HG03469 (cell line): Measurements from ENCODE around the gene RXFP4.
"Not testable (repeated sequence)": the region's sequence is repeated elsewhere in the genome, so short reads cannot be mapped to it uniquely, and the experiment has no call there.

Experiments
- ATAC-seq: cut with Tn5 transposase; IDR thresholded peaks from one replicate; pipeline ENCODE4 v1.9.1; 2021; ENCODE audit warnings: mild to moderate bottlenecking, moderate library complexity, moderate number of reproducible peaks; ENCODE audit not compliant: unreplicated experiment

RXFP4 gene

GRCh38 chr1:155930725-155931124, 10.7 kb upstream of the RXFP4 start:
- ATAC-seq = not testable (repeated sequence)

- no peak for ATAC-seq
These were observed 10.0 kb upstream of the RXFP4 start for GRCh38 chr1:155931332-155932038.

- ATAC-seq = no peak
These were observed 9.4 kb upstream of the RXFP4 start for GRCh38 chr1:155932081-155932480.

DNA sequence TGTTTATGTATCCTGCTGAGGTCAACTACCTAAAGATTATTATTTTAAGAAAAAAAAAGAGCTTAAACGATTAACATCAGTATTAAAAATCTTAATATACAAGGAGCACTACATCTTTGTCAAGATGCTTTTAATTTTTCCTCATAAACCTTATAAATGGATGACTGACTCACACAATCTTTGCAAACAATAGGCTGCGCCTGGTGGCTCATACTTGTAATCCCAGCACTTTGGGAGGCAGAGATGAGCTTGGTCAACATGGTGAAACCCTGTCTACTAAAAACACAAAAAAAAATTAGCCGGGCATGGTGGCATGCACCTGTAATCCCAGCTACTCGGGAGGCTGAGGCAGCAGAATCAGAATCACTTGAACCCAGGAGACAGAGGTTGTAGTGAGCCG, 9.0 kb upstream of the RXFP4 start:
- ATAC-seq = no peak

DNA sequence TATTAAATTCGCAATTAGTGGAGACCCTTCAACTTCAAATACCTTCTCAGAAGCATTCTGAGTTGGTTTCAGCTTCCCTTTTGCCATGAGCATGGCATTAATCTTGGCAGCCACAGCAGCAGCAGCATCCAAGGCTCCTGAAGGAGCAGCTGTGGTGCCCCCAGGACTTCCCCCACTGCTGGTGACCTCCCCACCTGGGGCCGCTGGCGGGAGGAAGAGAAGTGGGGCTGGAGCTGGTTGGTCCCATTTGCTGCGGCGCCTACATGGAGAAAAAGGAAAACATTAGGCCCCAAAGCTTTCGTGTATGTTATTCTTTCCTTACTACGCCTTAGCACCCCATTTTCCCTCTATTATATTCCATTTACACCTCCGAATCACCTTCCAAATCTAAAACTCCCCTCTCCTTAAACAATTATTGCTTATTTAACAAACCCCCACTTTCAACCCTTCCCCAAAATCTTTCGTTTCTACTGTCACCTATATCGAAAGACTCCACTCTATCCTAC, 7.8 kb upstream of the RXFP4 start:
- ATAC-seq = no peak

GRCh38 chr1:155934097-155934935, 7.1 kb upstream of the RXFP4 start, which contains the start of gene KHDC4:
KHDC4 (minus strand) TSS chr1:155934413; CDS start chr1:155934373, 40 bp downstream.
- ATAC-seq = peak; percentile 65

GRCh38 chr1:155934936-155935590, 6.4 kb upstream of the RXFP4 start:
- no peak for ATAC-seq

DNA sequence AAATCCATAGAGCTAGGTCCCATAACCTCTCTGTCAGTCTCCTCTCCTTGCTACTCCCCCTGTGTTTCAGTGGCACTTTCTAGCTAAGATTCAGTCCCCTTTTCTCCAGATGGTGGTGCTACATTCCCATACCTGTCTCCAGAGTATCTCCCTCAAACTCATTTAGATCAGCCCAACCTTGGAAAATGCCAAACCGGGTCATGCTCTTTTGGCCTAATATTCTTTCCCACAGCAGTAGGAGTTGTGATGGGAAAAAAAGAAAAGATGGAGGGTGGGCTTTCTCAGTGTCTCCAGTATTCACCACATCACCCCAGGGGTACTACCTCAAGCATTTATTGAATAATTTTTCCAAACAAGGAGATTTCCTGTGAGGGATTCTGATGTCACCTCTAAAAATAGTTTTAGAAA, 3.2 kb upstream of the RXFP4 start:
- ATAC-seq = no peak

GRCh38 chr1:155940482-155940992, 901 bp upstream of the RXFP4 start:
- no peak for ATAC-seq

DNA sequence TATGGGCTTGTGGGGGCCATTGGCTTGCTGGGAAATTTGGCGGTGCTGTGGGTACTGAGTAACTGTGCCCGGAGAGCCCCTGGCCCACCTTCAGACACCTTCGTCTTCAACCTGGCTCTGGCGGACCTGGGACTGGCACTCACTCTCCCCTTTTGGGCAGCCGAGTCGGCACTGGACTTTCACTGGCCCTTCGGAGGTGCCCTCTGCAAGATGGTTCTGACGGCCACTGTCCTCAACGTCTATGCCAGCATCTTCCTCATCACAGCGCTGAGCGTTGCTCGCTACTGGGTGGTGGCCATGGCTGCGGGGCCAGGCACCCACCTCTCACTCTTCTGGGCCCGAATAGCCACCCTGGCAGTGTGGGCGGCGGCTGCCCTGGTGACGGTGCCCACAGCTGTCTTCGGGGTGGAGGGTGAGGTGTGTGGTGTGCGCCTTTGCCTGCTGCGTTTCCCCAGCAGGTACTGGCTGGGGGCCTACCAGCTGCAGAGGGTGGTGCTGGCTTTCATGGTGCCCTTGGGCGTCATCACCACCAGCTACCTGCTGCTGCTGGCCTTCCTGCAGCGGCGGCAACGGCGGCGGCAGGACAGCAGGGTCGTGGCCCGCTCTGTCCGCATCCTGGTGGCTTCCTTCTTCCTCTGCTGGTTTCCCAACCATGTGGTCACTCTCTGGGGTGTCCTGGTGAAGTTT, 550 bp downstream of the RXFP4 start:
- no peak for ATAC-seq

DNA sequence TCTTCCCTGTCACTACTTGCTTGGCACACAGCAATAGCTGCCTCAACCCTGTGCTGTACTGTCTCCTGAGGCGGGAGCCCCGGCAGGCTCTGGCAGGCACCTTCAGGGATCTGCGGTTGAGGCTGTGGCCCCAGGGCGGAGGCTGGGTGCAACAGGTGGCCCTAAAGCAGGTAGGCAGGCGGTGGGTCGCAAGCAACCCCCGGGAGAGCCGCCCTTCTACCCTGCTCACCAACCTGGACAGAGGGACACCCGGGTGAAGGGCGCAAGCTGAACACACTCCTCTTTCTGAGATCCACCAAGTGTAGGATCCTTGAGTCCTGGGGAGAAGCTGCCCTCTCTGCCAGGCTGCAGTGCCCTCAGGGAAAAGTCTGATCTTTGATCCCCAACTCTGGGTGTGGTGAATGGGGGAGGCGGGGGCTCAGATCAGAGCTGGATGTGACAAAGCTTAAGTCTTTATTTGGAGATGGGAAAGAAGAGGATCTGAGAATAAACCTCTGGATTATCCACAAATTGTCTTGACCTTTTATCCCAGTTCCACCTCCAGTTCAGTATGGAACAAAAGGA, 1.2 kb downstream of the RXFP4 start:
- ATAC-seq = no peak

DNA sequence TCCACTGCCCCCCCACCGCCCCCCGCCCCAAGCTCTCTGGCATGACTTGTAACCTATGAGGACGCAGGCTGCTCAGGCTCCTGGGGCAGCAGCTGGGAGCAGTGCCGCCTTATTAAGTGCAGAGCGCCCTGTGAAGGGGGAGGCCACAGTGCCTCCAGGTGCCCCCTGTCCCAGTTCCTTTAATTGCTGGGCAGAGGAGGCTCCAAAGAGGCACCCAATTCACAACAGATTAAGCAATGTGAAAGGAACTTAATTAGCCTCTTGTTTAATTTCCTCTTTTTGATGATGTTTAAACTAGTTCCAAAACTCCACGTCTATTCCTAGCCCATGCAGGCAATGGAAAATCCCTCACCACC, 3.0 kb downstream of the RXFP4 start:
- no peak for ATAC-seq

DNA sequence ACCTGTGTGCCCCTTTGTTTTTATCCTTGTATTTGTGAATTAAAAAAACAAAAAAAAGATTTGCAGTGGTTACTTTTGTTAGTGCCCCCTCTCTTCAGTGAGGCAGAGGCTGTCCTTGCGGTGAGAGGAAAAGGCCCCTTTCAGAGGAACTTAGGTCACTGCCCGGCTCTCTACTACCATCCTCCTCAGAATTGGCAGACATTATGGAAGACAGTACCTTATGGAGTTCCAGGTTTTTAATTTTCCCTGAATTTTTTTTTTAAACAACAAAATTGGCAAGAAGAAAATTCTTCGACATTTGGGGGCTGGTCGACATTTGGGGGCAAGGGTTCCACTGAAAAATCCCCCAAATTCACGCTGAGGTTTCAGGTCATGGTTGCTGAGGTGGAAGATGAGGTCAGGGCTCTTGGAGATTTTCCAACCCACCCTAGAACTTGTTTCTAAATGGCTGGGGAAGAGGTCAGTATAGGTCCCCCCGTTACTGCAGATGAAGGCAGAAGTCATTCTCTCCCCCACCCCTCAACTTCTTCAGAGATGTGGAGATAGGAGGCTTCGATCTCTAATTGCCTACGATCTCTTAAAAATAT, 5.3 kb downstream of the RXFP4 start:
- no peak for ATAC-seq

DNA sequence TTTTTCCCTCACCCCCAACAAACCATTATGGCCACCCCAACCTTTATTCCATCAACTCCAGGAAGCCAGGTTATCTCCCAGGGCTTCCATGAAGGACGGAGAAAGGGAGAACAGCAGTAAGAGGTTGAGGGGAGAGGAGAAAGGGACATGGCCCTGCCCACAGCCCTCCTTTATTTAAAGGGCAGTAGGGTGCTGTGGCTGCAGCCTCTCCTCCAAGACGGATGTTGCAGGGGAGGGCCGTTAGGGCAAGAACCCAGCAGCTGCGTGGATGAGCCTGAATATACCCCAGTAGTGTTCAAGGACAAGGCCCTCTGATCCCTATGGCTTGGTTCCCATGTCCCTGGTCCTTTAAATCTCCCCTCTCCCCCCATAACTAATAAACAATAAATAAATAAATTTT, 5.9 kb downstream of the RXFP4 start:
- no peak for ATAC-seq

- ATAC-seq = no peak
These were observed 6.3 kb downstream of the RXFP4 start for GRCh38 chr1:155947741-155948140.

DNA sequence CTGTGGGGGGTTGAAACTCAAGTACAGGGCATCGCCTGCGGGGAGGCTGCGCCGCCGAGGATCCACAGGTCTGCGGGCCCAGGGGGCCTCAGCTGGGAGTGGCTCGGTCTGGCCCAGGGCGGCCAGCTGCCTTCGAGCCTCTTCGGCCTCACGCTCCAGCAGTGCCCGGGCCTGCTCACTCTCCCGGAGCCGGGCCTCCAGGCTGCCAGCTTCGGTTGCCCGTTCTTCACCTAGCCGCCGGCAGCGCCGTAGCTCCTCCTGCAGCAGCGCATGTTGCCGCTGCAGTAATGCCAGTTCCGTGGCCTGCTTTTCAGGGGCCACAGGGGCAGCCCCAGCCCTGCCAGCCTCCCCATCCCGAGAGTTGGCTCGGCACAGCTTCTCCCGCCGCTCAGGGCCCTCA, 9.4 kb downstream of the RXFP4 start:
- no peak for ATAC-seq

DNA sequence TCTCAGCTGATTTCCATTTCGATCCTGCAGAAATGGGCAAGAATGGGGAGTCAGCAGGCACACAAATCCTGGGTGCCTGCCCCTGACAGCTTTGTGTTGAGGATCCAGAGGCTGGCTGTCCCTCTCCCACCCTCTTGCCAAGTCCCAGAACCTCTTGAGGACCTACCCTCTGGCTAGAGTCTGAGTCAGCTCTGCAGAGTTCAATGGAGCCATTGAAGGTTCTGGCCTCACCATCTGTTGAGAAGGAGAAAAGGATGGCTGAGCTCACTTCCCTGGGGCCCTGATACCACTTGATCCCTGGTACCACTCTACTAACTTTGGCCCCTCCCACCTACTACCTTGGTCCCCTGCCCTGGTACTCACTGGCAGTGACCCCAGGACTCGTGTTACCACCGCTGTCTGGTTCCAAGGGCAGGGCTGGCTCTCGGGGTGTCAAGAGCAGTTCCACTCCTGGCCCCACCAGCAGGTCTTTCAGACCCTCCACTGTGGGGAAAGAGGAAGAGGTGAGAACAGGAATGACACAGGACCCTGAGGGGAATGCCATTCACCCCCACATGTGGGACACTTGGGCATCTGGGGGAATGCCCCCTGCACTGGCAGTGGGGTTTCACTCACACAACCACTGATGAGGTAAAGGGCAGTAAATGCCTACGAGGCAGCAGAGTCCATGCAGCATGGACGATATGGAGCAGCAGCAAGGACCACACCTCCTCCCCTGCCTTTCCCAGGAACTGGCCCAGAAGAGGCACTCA, 10.5 kb downstream of the RXFP4 start:
- ATAC-seq = no peak

DNA sequence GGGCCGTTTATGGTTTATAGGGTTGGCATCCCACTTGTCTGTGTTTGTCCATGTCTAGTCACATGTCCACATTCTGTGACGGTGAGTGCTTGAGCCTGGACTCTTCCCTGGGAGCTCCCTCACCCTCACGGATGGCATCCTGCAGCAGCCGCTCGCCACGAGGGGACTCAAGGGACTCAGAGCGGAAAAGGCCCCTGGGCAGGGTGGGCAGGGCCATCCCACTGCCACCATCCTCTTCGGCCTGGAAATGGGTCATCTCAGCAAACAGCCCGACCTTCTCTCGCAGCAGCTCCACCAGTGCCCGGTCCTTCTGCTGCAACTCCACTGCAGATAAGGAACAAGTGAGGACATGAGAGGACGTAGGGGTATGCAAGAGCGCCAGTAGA, 11.1 kb downstream of the RXFP4 start:
- ATAC-seq = no peak

DNA sequence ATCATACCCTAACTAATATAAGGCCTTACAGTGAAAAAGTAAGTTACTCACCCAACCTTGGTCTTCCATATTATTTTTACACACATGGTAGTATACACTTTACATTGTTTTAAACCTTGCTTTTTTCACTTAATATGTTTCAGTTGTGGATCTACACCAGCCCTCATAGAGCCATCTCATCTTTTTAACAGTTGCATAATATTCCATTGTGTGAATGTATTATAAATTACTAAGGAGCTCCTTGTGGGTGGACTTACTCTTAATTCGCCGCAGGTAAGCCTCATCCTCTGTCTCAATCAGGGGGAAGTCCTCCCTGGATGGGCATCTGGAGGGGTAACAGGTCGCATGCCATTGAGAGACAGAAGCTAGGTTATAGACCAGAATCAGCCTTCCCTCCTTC, 13.2 kb downstream of the RXFP4 start:
- no peak for ATAC-seq
